HG03342 (cell line): Measurements from ENCODE around the gene DDX49.

ENCODE experiments used
- ATAC-seq: cut with Tn5 transposase; IDR thresholded peaks from one replicate; pipeline ENCODE4 v1.9.1; 2021; ENCODE audit warnings: mild to moderate bottlenecking, moderate library complexity; ENCODE audit not compliant: unreplicated experiment

The DDX49 gene

DNA sequence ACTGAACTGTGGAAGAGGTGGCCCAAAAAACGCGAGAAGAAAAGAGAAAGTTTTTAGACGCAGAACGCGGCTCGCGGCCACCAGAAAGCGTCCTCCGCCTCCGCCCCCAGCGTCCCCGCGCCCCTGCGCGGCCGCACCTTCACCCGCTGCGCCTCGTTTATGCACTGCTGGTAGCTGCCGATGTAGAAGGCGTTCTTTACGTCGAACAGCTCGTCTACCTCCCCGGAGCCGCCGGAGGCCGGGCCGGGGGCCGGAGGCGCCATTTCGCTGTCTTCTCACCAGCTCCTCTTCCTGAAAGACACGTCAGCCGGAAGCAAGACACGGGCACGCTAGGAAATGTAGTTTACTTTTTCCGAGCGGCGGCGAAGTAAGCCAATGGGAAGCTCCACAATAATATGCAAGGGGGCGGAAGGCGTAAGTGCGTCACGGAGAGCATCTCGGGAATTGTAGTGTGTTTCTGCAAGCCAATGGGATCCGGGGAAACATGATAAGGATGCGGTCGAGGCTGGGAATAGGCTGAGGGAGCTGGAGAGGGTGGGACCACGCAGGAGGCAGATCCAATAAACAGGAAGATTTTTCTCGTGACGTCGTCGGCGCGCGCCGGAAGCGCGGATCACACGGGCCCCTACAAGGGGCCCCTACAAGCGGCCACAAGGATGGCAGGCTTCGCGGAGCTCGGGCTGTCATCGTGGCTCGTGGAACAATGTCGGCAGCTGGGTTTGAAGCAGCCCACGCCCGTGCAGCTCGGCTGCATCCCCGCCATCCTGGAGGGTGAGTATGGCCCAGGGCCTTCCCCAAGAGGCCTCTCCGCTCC lies at the start of gene DDX49, which contains the start of gene COPE:
Gene DDX49 (plus strand): TSS at position 630 of the 814 bp plus-strand sequence. CDS start 27 bp downstream, at position 657.
Gene COPE (minus strand): TSS at position 302 of the 814 bp plus-strand sequence. CDS start 39 bp downstream, at position 263.
- ATAC-seq: peak; percentile 93

- ATAC-seq: no peak
These were observed 49.6 kb upstream of the DDX49 start for GRCh38 chr19:18869781-18870530.

DNA sequence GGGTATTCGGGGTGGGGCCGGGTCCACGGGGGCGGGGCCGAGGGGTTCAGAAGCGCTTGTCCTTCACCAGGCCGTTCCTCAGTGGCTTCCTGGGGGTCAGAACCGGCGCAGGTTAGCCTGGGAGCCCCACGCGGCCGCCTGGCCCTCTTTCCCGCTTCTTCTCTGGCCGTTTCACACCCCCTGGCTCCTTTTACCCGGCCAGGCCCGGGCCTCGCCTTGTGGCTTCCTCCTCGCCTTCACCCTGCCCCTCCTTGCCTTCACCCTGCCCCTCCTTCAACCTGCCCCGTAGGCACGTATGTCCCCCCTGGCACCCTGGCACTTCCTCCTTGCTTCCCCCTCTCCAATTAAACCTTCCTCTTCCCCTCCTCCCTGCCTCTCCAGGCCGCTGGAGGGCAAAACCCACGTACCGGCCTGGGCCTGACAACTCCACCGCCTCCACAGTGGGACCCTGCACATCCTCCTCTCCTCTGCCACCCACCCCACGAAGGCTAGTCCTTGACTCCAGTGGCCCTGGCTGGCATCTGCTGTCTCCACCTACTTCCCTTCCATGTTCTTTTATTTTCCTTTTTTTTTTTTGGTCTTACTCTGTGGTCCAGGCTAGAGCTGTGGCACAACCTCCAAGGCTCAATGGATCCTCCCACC lies 48.9 kb upstream of the DDX49 start:
- no peak for ATAC-seq

DNA sequence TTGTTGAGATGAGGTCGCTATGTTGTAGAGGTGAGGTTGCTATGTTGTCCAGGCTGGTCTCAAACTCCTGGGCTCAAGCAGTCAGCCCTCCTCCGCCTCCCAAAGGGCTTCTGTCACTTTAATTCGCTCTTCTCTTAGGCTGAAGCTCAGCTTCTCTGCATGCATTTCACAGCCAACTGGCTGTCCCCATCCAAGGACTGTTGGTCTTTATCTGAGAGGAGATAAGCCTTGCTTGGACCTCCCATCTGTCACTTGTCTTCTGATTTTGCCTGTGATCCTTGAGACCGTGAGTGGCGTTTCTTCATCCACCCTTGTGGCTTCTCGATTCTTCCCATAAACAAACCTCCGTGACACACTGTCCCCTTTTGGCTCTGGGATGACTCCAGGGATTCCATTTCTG lies 48.0 kb upstream of the DDX49 start:
- no peak for ATAC-seq

DNA sequence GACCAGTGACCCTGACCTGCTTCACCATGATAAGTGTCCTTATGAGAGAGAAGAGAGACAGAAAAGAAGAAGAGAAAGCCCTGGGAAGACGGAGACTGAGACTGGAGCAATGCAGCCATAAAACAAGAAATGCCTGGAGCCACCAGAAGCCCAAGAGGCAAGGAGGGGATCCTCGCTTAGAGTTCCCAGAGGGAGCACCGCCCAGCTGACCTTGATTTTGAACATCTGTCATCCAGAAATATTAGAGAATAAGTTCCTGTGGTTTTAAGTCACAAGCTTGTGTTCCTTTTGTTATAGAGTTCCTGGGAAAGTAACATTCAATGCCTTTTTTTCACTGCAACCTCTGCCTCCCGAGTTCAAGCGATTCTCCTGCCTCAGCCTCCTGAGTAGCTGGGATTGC lies 43.8 kb upstream of the DDX49 start:
- no peak for ATAC-seq

DNA sequence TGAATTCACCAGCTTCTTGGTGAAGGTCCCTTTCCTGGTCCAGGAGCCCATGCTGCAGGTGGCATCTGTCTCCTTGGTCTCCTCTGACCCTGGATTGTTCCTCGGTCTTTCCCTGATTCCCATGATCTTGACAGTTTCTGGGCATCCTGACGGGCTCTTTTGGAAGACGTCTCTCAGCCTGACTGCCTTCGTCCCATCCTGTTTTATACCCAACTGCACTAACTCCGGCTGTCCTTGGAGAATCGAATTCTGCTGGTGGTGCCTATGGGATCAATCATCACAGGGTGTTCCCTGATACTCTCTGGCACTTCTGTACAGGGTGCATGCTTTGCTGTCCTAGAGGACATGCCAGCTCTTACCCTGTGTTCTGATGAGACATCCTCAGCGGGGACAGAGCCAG lies 42.6 kb upstream of the DDX49 start:
- ATAC-seq: no peak

GRCh38 chr19:18878058-18878797 lies 41.3 kb upstream of the DDX49 start:
- ATAC-seq: no peak

DNA sequence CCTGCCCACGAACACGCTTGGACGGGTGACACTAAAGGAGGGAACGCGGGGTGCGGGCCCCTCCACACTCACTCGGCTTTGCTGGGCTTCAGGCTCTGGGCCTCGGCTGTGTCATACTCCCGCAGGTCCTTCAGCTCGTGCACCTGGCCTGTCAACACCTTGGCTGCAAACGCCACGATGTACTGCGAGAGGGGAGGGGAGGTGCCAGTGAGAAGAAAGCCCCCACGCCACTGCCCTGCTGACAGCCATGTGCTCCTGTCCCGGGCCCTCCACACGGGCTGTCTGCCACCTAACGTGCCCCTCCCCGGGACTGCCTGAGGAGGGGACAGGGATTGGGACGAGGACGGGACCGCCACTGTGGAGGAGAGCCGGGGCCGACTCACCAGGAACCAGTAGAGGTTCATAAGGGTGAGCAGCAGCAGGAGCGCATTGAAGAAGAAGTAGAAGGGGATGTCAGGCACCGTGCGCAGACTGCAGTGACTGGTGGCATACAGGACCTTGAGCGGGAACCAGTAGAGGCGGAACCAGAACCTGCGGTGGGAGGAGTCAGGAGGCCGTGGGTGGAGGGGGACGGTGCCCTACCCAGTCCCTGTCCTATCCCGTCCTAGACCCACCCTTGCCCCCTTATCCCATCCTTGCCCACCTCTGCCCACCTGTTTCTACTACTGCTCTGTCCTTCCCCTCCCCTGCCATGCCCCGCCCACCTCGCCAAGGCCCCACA lies 40.5 kb upstream of the DDX49 start:
- no peak for ATAC-seq

DNA sequence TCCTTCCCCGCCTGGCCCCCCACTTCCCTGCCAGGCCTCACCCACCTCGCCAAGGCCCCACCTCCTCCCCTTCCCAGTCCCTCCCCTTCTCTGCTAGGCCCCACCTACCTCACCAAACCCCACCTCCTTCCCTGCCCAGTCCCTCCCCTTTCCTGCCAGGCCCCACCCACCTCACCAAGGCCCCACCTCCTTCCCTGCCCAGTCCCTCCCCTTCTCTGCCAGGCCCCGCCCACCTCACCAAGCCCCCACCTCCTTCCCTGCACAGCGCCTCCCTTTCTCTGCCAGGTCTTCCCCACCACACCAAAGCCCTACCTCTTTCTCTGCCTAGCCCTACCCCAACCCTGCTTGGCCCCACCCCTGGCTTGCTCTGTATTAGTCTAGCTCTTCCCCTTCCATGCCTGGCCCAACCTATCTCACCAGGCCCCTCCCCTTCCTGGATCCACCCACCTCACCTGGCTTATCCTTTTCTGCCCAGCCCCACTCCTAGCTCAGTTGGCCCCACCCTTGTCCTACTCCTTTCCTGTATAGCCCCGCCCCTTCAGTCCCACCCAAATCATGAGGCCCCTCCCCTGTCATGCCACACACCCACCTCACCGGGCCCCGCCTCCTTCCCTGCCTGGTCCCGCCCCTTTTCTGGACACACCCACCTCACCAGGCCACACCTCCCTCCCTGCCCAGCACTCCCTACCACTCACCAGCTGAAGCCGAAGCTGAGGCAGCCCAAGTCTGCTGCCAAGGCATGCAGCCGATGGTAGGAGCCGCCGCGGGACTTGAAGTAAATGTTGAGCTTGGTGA lies 39.7 kb upstream of the DDX49 start:
- ATAC-seq: no peak

DNA sequence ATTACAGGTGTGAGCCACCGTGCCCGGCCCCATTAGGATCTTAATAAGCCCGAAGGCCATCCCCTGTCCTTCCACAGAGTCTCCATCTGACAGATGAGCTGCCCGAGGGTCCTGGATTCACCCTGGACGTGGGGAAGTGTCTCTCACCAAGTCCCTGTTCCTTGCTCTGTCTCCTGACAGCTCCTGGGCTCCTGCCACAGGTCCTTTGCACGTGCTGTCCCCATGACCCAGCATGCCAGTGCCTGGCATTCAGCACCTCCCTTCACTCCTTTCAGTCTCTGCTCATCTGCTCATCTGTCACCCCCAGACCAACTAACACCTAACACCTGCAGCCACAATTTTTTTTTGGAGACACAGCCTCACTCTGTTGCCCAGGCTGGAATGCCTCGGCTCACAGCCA lies 38.0 kb upstream of the DDX49 start:
- no peak for ATAC-seq

DNA sequence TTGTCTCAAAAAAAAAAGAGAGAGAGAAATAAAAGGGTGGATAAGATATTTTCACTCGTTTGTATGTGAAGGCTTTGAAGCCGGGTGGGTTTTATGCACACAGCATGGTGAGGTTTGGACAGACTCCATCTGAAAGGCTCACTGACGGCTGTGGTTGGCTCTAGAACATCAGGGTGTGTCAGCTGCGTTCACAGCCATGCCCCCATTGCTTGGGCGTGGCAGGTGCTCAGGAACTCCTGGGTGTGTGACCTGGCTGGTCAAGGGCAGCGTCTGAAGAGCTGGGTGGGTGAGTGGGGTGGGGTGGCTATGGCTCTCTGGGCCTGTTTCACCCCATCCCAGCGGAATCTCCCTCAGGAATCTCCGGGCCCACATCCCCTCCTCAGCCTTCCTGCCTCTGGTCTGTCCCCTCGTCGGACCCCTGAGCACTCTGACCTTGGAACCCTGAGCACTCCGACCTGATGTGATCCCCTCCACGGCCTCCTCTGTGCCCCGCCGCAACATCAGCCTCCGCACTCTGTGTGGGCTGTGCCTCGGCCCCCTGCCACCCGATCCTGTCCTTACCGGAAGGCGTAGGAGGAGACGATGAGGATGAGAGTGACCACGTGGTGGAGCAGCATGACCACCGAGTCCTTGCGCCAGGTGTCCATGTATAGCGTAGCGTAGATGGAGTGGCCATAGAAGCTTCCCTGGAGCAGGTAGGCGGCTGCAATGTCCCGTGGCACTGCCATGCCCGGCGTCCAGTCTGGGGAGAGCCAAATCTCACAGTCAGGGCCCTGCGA lies 35.8 kb upstream of the DDX49 start:
- ATAC-seq: no peak

DNA sequence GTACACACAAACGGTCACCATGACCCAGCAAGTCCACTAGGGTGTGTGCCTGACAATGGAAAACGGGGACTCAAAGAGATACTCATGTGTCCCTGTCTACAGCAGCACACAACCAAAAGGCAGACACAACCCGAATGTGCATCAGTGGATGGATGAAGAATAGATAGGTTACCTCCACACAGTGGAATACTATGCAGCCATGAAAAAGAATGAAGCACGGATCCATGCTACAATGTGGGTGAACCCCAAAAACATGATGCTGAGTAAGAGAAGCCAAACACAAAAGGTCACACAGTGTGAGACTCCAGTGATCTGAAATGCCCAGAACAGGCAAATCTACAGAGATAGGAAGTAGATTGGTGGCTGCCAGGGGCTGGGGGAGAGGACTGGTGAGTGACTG lies 32.5 kb upstream of the DDX49 start:
- no peak for ATAC-seq

- no peak for ATAC-seq
These were observed 29.4 kb upstream of the DDX49 start for GRCh38 chr19:18889949-18890745.

DNA sequence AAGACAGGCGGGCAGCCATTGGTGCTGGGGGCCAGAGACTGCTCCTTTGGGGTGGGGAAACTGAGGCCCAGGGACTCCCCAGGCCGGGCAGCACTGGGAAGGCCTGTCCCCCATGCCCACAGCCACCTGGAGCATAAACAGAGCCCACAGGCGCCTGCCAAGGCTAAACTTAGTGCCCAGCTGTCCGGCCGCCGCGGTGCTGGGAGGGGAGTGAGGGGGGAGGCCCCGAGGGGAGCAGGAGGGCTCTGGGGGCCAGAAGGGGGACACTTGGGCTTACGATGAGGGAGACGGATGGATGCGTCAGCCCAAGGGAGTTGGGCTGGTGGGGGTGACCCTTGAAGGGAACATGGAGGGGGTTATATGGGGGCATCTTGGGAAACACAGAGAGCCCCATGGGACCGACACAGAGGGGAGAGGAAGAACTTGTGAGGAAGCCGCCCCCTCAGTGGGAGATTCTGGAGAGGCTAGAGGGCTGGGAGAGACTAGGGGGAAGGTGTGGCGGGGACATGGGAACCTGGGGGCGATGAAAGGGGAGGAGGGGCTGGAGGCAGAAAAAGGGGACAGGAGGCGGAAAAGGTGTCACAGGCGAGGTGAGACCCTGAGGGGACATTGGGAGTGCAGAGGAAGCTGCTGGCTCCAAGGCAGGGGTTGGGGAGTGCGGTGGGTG lies 25.8 kb upstream of the DDX49 start:
- no peak for ATAC-seq

- ATAC-seq: no peak
These were observed 25.1 kb upstream of the DDX49 start for GRCh38 chr19:18894254-18895037.

DNA sequence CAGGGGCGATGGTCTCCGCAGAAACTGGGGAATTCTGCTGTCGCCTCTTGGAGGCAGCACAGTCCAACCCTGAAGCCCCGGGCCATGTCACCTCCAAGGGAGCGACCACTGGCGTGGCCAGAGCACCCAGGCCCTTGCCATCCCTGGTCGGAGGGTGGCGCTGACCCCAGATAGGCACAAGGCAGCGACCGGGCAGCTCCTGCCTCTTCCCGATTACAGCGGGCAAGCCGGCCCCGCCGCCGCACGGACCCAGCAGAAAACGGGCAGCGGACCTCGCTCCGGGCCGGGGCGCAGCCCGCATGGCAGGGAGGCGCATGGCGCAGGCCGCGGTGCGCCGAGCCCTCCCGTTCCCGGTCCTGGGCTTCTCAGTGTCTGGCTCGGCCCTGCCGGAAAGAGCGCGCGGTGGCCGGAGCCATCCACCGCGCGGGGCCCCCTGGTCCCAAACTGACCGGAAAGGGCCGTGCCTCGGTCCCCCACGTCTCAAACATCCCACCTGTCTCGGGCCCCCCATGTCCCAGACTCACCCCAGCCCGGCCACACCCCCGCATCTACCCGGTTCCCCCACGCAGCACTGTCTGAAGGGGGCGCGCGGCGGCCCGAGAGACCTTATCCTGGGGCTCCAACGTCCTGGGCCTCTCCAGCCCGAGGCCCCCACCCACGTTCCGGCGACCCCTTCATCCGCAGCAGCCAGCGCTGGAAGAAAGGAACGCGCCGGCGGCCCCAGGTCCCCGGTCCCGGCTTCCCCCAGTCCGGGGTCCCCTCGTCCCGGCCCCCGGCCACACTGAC lies 24.3 kb upstream of the DDX49 start:
- no peak for ATAC-seq
